T47D (cell line): Measurements from ENCODE around the gene FHOD3.

Experiments used
- DNase-seq, 2 experiments: peaks; one replicate each; pipeline versions ENCODE4 v3.0.0 to v3.0.0-alpha.2; 2011 to 2012; ENCODE audit warnings: low read depth in 1 of 2, low spot score in 1 of 2
- JUND ChIP-seq: IDR thresholded peaks from 2 replicates; pipeline ENCODE4 v1.6.1; 2012; ENCODE audit warnings: low read depth
- in situ Hi-C: cut with HindIII; loops from 2 replicates; pipeline ENCODE4 v1.10.0; 2016; ENCODE audit warnings: low sequenced_read_pairs, low pct_unique_long_range_greater_than_20kb

Gene FHOD3

DNA sequence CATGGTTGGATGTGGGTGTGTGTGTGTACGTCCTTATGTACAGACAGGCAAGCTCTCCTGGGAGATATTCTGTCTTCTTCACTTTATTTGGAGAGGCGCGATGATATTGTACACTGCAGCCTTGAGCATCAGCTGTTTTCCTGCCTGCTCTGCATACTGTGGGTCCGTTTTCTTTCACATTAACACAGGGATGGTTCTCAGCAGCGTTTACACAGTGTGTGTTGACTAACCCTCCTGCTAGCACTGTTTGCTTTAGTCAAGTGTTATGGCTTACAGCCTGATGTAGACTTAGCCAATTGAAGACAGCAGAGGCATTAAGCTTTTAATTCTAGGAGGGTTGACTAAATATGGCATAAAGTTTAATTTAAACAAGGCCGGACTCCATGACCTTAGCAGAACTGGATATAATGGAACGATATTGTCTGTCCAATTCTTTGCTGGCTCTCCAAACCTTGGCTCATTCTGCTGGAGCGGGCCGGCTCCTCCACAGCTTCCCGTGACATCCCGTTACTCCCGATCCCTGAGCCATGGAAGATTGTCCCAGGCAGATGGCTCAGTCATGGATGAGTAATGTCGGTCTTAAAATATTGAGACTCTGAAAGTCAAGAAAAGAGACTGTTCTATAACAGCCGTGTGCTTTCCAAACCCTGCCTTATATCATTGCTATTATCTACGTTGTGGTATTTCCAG, 396.6 kb downstream of the FHOD3 start:
- DNase-seq, result peak; percentile 3 to 19
- in situ Hi-C loops, result no loop called here
- no peak for TF ChIP-seq JUND

DNA sequence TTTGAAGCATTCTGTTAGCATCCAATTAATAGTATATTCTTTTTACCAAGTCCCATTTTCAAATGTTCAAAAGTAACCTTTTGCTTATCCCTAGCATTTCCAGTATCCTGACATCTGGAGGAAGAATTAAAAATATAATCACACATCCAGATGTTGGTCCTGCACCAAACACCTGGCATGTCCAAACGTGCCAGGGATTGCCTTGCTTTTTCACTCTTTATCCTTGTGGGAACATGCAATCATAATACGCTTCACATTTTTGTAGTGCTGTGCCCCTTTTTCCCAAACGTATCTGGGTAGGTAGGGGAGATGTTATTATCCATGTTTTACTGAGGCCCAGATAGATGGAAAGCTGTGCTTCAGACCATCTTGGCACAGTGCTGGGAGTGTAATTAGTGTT, 398.3 kb downstream of the FHOD3 start:
- in situ Hi-C loops, result no loop called here
- no peak for DNase-seq
- no peak for TF ChIP-seq JUND

GRCh38 chr18:36697905-36698304, 400.4 kb downstream of the FHOD3 start:
- in situ Hi-C loops, result no loop called here
- no peak for DNase-seq
- no peak for TF ChIP-seq JUND

- TF ChIP-seq JUND, result no peak
- no peak for DNase-seq
- in situ Hi-C loops, result no loop called here
These were observed 403.4 kb downstream of the FHOD3 start for GRCh38 chr18:36700955-36701354.

- in situ Hi-C loops, result no loop called here
- TF ChIP-seq JUND, result no peak
- no peak for DNase-seq
These were observed 405.0 kb downstream of the FHOD3 start for GRCh38 chr18:36702401-36703013.

DNA sequence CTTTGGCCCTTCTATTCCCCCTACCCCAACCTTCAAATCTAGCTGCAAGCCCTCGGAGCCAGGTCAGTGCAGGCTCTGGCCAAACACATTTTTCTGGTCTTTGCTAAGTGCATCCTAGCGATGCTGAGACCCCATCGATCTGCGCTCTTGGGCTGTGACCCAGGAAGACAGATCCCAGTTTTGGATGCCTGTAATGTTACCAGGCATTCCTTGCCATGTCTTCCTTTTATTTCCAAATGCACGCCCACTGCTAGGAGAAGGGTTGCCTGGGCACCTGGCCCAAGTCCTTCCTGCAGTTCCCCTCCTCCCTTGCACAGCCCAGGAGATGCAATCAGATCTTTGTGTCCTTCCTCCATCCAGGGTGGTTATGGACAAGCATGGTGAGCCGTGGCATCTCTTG, 406.6 kb downstream of the FHOD3 start:
- no peak for TF ChIP-seq JUND
- in situ Hi-C loops, result no loop called here
- no peak for DNase-seq

- no peak for TF ChIP-seq JUND
- DNase-seq, result no peak
- in situ Hi-C loops, result no loop called here
These were observed 408.8 kb downstream of the FHOD3 start for GRCh38 chr18:36706134-36706881.

DNA sequence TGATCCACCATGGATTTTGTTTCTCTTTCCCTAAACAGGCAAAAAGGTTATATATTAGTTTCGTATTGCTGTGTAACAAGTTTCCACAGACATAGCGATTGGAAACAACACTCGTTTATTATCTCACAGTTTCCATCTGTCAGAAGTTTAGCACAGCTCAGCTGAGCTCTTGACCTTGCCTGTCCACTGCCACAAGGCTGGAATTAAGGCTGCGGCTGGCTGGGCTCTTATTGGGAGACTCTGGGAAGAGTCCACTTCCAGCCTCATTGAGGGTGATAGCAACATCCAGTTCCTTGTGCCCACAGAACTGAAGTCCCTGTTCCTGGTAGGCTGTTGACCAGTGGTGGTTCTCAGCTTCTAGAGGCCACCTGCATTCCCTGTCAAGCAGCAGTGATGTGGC, 410.9 kb downstream of the FHOD3 start:
- no peak for TF ChIP-seq JUND
- no peak for DNase-seq
- in situ Hi-C loops, result no loop called here

DNA sequence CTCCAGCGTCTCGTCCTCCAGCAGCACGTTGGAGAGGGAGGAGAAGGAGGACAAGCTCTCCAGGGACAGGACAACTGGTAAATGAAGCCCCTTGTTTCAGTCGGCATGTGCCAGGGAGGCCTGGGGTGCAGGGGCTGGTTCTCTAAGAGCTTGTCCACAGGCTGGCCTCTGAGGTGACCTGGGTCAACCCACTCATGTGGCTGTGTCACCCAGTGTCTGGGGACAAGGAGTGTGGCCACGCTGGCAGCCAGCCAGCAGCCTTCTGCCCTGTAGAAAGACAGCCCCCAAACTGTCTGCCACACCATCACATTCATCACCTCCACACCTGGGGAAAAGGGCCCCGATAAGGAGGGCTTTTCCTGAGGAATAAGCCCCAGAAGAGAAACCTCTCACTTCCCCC, 411.8 kb downstream of the FHOD3 start:
- in situ Hi-C loops, result no loop called here
- no peak for DNase-seq
- TF ChIP-seq JUND, result no peak

DNA sequence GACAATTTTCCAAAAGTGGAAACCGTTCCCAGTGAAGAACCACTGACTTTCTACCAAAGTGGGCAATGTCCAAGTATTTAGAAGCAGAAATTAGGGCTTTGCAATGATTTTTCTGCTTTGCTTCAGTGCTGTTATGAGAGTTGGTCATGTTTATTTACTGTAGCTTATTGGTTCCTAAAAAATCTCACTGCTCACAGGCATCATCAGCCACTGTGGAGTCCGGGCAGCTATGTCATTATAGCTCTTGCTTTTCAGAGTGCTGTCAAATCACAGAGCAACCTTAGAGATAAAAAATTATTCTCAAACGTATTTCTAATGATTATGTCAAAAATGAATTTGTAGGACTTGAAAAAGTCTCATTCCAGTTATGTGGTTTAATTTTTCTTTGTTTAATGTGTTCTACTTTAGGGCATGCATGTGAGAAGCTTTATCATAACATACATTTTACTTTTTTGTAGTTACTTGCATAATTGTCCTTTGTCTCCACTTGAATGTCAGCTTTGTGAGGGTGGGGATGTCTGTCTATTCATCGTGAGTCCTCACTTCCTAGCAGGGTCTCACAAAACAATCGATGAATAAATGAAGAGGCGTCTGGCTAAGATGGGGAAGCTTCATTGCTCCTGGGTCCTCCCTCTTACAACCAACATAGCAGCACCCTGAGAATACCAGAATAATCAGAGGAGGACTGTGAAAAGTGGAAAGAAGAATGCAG, 413.7 kb downstream of the FHOD3 start:
- TF ChIP-seq JUND, result no peak
- in situ Hi-C loops, result no loop called here
- DNase-seq, result no peak

GRCh38 chr18:36711813-36712444, 414.4 kb downstream of the FHOD3 start:
- DNase-seq, result no peak
- in situ Hi-C loops, result no loop called here
- no peak for TF ChIP-seq JUND

- DNase-seq, result no peak
- no peak for TF ChIP-seq JUND
- in situ Hi-C loops, result no loop called here
These were observed 417.0 kb downstream of the FHOD3 start for GRCh38 chr18:36714476-36714875.
